ENCODE measurements around the gene LMAN1L. TPM values are rescaled to one million over a fixed set of nuclear protein-coding genes. Genes with fewer than 3 reads are reported as not detected.

The LMAN1L gene
- total RNA-seq, result 100 to 1,000 TPM in 4 of 7 donors, 10 to 100 TPM in 3; 55.3 to 164 (median 106) TPM
- 10 to 100 TPM in 2 of 3 donors, 1 to 10 TPM in 1; 2.4 to 36.8 (median 25.6) TPM for polyA plus RNA-seq
- long read RNA-seq, donor 1, result 0 reads
- long read RNA-seq, donor 2, result 0 reads

- Histone ChIP-seq H3K27ac (no peak within 1 kb of the TSS), H3K9me3 (no peaks in the 10 kb centered on the region), H3K4me3 (no peak within 1 kb of the TSS), H3K27me3 (replicated peaks in 1 of 7) (no peaks in the 10 kb centered on the region), H3K36me3 (no peaks in the 10 kb centered on the region), H3K4me1 (peaks cover 0 to 48% (median 19%) of the 10 kb centered on the region in 6 donors)
- 70 to 85% (median 78%) methylated on average over 12 of the region's 12 CpGs for WGBS, 5 donors
- intact Hi-C loops (cut with DNase I; ENCODE audit: low total_unique reads), result no loop called here
- no peak for DNase-seq
- no peak for TF ChIP-seq POLR2A (IDR thresholded peaks at IDR 0.05)
- TF ChIP-seq CTCF (IDR thresholded peaks at IDR 0.05 in 8 of 11, conservative IDR thresholded peaks at IDR 0.05 in 3 of 11), result no peak
- no peak for TF ChIP-seq POLR2AphosphoS5 (IDR thresholded peaks at IDR 0.05)
Observed at GRCh38 chr15:74812533-74812932, at the start of gene LMAN1L. LMAN1L (plus strand) TSS chr15:74812835; CDS start chr15:74812855, 20 bp downstream.

GRCh38 chr15:74763416-74763815 is 49.2 kb upstream of the LMAN1L start:
- H3K9me3 ChIP-seq, result no peaks in the 10 kb centered on the region
- no peak overlapping the region for H3K27ac ChIP-seq
- H3K27me3 ChIP-seq (replicated peaks in 1 of 7), result peaks cover 0 to 27% (median 0%) of the 10 kb centered on the region in 7 donors
- H3K36me3 ChIP-seq, result no peaks in the 10 kb centered on the region
- TF ChIP-seq CTCF (IDR thresholded peaks at IDR 0.05 in 8 of 11, conservative IDR thresholded peaks at IDR 0.05 in 3 of 11), result no peak
- TF ChIP-seq POLR2A (IDR thresholded peaks at IDR 0.05), result no peak
- no peak for TF ChIP-seq POLR2AphosphoS5 (IDR thresholded peaks at IDR 0.05)
- H3K4me1 ChIP-seq, result peaks cover 0 to 2% (median under 1%) of the 10 kb centered on the region in 6 donors
- intact Hi-C loops (cut with DNase I; ENCODE audit: low total_unique reads), result no loop called here
- WGBS, 5 donors, result 89 to 97% (median 92%) methylated on average over 2 to 15 of the region's 15 CpGs
- H3K4me3 ChIP-seq, result no peak overlapping the region
- DNase-seq, result no peak

DNA sequence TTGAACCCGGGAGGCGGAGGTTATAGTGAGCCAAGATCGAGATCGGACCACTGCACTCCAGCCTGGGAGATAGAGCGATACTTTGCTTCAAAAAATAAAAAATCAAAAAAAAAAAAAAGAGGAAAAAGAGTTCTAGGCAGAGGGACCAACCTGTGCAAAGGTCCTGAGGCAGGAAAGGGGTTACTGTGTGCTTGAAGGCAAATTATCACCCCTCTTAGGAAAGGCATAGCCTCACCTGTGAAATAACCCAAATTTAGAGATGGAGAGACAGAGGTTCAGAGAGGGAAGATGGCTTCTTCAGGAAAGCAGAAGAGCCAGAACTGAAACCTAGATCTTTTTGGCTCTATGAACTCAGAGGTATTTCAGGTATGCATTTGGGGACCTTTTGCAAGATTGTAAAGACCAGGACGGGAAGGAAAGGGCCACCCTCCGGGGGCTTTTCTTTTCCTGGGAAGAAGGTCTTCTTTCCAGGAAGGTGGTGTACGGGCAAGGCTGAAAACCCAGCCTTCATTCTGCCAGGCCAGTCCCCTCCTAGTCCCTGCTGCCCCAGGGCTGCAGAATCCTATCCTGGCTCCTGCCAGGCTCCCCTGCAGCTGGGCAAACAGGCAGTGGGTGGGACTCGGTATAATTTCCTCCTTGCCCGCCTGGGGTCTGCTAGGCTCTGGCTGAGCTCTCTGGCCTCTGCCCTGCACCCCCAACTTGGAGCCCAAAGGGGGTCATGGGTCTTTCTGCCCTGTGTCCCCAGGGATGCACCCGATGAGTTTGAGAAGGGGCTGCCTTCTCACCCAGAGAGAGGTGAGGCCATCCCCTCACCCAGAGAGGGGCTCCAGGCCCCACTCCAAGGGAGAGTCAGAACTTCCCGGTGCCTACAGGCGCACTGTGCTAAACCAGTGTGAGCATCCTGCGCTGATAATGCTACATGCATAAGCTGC is 45.2 kb upstream of the LMAN1L start:
- Histone ChIP-seq H3K4me3 (no peak overlapping the region), H3K36me3 (no peaks in the 10 kb centered on the region), H3K9me3 (no peaks in the 10 kb centered on the region), H3K27me3 (replicated peaks in 1 of 7) (peaks cover 0 to 23% (median 0%) of the 10 kb centered on the region in 7 donors), H3K4me1 (peaks cover 7 to 31% (median 23%) of the 10 kb centered on the region in 6 donors), H3K27ac (no peak overlapping the region)
- TF ChIP-seq POLR2A (IDR thresholded peaks at IDR 0.05) (no peak), CTCF (IDR thresholded peaks at IDR 0.05 in 8 of 11, conservative IDR thresholded peaks at IDR 0.05 in 3 of 11) (no peak), POLR2AphosphoS5 (IDR thresholded peaks at IDR 0.05) (no peak)
- no peak for DNase-seq
- WGBS, 5 donors, result 81 to 91% (median 88%) methylated on average over 10 to 14 of the region's 14 CpGs
- intact Hi-C loops (cut with DNase I; ENCODE audit: low total_unique reads), result loop anchor here (2.0 to 5.0 kb wide), 3 partner anchors 35 to 395 kb away; no protein-coding TSS in a partner anchor
